GM21447 (cell line): Measurements from ENCODE around the gene TYROBP.
"Not testable (repeated sequence)": the region's sequence is repeated elsewhere in the genome, so short reads cannot be mapped to it uniquely, and the experiment has no call there.

Source experiments
- ATAC-seq: cut with Tn5 transposase; IDR thresholded peaks from one replicate; pipeline ENCODE4 v1.9.1; 2021; ENCODE audit not compliant: unreplicated experiment

The TYROBP gene

DNA sequence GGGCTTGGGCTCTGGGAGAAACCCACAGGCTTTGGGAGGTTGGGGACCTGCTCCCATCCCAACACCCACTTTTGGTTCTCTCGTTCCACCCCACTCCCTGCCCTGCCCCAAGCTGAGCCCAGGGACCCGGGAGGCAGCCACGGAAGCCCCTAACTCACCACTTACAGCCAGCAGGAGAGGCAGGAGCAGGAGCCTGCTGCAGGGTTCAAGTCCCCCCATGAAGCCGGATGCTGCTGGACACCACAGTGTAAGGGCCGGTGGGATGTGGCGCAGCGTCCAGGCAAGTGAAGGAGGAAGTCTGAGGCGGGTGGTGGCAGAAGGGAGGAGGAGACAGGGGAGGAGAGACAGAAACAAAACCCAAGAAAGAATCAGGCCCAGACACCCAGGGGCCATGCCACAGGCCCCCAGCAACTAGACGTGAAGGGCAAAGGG lies at the start of gene TYROBP:
Gene TYROBP (minus strand): TSS at position 286 of the 432 bp plus-strand sequence. CDS start 67 bp downstream, at position 219.
- no peak for ATAC-seq

DNA sequence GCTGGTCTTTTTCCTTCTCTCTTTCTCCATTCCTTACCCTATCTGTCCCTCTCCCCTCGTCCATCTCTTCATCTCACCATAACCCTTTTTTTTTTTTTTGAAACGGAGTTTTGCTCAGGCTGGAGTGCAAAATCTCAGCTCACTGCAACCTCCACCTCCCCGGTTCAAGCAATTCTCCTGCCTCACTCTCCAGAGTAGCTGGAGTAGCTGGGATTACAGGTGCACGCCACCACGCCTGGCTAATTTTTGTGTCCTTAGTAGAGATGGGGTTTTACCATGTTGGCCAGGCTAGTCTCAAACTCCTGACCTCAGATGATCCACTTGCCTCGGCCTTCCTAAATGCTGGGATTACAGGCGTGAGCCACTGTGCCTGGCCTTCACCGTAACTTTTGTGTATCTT lies 49.3 kb upstream of the TYROBP start:
- not testable (repeated sequence) for ATAC-seq

GRCh38 chr19:35955881-35956634 lies 48.0 kb upstream of the TYROBP start:
- no peak for ATAC-seq

GRCh38 chr19:35949131-35949530 lies 41.0 kb upstream of the TYROBP start:
- no peak for ATAC-seq

- no peak for ATAC-seq
Measured at GRCh38 chr19:35946203-35946602, 38.1 kb upstream of the TYROBP start.

DNA sequence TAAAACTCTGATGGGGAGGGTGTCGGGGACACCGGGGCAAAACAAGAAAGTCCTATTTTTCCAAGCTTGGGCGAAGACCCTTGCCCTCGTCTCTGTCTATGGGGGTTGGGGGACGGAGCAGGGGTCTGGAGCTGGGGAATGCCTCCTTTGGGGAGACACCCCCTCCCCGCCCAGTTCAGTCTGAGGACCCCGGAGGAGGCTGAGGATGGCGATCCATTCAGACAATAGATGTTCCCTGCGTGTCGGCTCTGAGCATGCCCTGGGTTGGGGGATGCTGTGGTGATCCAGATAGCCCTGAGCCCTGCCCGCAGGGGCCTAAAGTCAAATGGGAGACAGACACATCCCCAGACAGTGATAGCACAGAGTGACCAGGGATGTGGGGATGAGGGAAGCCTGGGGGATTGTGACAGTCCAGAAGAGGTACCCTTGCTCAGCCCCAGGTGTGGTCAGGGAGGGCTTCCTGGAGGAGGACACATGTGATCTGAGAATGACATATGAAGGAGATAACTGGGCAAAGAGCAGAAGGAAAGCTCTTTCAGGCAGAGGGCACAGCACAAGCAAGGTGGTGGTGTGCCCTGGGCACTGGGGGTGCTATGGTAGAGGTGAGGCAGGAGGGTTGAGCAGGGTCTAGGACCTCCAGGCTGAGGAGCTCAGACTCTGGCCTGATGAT lies 37.2 kb upstream of the TYROBP start:
- no peak for ATAC-seq

- no peak for ATAC-seq
Measured at GRCh38 chr19:35944556-35944955, 36.5 kb upstream of the TYROBP start.

DNA sequence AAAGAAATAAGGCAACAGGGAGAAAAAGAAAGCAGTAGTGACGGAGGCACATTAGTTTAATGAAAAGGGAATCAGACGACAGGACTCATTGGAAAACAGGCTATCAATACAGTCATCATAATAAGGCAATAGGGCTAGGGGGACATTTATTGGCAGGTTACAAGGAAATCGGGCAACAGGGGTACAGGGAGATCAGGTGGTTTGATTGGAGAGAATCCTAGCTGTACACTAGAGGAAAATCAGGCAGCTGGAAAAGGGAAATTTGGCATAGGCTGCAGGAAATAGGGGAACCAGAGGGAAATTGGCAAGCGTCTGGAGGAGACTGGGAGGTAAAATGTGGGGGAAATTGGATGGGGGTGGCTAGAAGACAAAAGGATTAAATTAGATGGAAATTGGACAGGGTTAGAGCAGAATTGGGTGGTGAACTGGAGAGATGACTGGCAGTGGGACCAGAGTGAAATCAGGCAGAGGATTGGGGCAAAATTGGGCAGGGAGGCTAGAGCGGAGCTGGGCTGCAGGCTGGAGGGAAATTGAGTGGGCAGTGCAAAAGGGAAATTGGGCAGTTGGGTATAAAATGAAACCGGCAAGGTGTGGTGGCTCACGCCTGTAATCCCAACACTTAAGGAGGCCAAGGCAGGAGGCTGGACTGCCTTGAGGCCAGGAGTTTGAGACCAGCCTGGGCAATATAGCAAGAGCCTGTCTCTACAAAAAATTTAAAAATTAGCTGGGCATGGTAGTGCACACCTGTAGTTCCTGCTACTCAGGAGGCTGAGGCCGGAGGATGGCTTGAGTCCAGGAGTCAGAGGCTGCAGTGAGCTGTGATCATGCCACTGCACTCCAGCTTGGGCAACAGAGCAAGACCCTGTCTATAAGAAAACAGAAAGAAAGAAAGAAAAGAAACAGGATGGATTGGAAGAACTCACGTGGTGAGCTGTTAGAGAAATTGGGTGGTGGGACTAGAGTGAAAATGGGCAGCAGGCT lies 35.5 kb upstream of the TYROBP start:
- no peak for ATAC-seq

DNA sequence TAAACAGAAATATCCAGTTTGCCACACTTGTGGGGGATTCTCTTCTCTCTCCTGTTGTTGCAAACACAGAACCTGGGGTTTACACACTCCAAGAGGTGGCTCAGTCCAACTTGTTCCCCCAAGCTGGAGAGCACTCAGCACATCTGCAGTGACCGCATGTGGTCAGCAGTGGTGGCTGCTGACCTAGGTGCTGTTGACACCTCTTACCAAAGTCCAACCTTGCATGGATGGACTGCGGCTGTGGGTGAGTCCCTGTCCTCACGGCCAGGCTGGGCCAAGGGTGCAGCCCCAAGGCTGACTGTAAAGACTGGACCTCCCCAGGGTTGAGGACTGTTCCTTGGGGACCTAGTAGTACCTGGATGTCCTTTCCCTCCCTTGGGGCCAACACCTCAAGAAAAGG lies 34.1 kb upstream of the TYROBP start:
- ATAC-seq: no peak

GRCh38 chr19:35940839-35941238 lies 32.7 kb upstream of the TYROBP start:
- ATAC-seq: no peak

- no peak for ATAC-seq
Measured at GRCh38 chr19:35940078-35940775, 32.1 kb upstream of the TYROBP start.

- ATAC-seq: no peak
Measured at GRCh38 chr19:35939307-35940077, 31.4 kb upstream of the TYROBP start.

DNA sequence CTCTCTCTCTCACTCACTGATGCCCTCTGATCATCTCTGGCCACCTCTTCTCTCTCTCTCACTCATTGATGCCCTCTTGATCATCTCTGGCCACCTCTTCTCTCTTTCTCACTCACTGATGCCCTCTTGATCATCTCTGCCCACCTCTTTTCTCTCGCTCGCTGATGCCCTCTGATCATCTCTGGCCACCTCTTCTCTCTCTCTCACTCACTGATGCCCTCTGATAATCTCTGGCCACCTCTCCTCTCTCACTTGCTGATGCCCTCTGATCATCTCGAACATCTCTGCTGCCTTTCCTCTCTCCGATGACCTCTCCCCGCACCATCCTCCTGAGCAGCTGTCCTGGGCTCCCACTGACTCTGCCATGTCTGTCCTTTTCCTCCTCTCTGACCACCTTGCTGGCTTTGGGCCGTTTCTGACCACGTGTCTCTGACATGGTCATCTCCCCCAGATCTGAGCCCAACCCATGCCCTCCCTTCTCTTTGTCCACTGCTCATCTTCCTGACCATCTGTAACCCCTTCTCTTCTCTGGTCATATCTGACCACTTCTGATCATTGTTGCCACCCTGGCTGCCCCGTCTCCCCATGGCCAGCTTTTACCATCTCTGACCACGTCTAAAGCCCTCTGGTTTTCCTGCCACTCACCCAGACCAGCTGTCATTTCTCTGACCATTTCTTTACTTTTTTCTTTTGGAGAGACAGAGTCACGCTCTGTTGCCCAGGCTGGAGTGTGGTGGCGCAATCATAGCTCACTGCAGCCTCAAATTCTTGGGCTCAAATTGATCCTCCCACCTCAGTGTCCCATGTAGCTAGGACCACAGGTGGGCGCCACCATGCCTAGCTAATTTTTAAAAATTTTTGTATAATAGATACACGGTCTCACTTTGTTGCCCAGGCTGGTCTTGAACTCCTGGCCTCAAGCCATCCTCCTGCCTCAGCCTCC lies 30.5 kb upstream of the TYROBP start:
- ATAC-seq: no peak

DNA sequence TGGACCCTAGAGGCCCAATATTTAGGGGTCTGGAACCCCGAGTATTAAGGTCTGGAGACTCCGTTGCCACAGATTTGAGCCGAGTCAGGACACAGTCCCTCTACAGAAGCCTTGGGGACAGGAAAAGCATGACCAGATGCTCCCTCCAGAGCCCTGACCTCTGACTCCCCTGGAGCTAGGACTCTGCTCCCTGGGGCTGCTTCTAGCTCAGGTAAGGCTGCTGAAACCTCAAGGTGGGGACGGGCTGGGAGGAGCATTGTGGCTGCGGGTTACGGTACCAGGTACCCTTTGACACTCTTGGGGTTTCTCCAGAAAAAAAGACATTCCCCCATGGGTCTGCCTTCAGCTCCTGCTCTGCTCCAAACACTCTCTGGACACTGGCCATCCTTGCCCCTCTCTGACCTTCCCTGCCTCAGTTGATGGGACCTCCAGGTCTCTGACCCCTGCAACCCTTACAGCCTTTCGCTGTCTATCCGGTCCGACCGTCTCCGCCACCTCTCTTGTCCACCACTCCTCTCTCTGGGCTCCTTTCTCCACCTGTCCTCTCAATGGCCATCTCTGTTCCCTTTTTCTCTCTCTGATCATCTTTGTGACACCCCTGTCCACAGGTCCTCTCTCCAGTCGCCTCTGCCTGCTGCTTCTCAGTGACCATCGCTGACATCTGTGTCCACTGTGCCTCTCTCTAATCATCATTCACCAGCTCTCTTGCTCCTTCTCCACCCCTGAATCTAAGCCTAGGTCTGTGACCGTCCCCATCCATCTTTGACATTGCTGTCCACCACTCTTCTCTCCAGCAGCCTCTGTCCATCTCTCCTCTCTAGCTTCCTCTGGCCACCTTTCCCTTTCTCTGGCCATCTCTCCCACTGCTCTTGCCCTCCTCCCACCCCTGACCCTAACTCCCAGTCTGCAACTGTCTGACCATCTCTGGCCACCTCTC lies 29.5 kb upstream of the TYROBP start:
- no peak for ATAC-seq

- no peak for ATAC-seq
Measured at GRCh38 chr19:35936738-35937268, 28.7 kb upstream of the TYROBP start.

DNA sequence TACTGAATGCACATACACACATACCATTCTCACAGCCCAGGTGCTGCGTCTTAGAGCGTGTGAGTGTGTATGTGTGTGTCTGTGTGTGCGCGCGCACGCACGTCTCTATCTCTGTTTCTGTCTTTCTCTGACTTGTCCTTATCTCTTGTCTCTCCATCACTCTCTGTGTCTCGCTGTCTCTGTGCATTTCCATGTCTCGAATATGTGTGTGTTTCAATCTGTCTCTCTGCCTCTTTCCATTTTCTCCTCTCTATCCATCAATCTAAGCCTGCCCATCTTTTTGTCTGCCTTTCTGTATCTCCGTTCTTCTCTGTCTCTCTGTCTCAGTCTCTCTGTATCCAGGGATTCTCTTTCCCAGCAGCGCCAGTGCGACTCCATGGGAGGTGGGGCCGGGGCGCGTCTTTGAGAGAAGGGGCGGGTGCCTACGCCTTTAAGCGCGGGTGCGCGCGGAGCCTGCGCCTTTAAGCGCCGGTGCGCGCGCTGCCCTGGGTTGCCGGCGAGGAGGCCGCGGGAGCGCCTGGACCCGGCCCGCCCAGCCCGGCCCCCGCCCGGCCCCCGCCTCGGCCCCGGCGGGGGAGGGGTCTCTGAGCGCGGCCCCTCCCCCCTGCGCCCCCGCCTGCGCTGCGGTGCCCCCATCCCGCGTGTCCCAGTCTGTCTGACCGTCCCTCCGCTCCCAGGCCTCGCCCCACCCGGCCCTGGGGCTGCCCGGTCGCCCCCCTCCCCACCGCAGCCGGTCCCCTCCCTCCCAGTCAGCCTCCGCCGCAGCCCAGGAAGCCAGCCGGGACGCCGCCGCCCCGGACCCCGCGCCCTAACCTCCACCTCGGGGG lies 28.0 kb upstream of the TYROBP start, which contains the start of gene LRFN3:
Gene LRFN3 (plus strand): TSS at position 464 of the 827 bp plus-strand sequence. CDS start 3,052 bp downstream, outside the sequence.
- no peak for ATAC-seq
